CD4-positive, alpha-beta T cell treated with Interleukin-17A for 1 hour (primary cell): ENCODE data around the gene GAB1.

Experiments
- DNase-seq: peaks from one replicate; pipeline ENCODE4 v3.0.0-alpha.2; 2020

GAB1 gene

GRCh38 chr4:143359644-143360193 is 23.0 kb downstream of the GAB1 start:
- no peak for DNase-seq

- DNase-seq: no peak
These were observed 24.4 kb downstream of the GAB1 start for GRCh38 chr4:143360838-143361625.

- no peak for DNase-seq
These were observed 25.8 kb downstream of the GAB1 start for GRCh38 chr4:143362349-143363046.

GRCh38 chr4:143363332-143363731 is 26.7 kb downstream of the GAB1 start:
- DNase-seq: no peak

- no peak for DNase-seq
These were observed 27.4 kb downstream of the GAB1 start for GRCh38 chr4:143364063-143364462.

GRCh38 chr4:143367863-143368262 is 31.2 kb downstream of the GAB1 start:
- no peak for DNase-seq

- no peak for DNase-seq
These were observed 32.9 kb downstream of the GAB1 start for GRCh38 chr4:143369552-143369951.

GRCh38 chr4:143372093-143372915 is 35.6 kb downstream of the GAB1 start:
- DNase-seq: no peak

GRCh38 chr4:143374255-143374654 is 37.6 kb downstream of the GAB1 start:
- no peak for DNase-seq

- DNase-seq: no peak
These were observed 38.1 kb downstream of the GAB1 start for GRCh38 chr4:143374771-143375170.

GRCh38 chr4:143375326-143376073 is 38.8 kb downstream of the GAB1 start:
- no peak for DNase-seq

- DNase-seq: no peak
These were observed 41.0 kb downstream of the GAB1 start for GRCh38 chr4:143377611-143378099.

- no peak for DNase-seq
These were observed 44.0 kb downstream of the GAB1 start for GRCh38 chr4:143380629-143381028.

GRCh38 chr4:143381189-143382118 is 44.8 kb downstream of the GAB1 start:
- DNase-seq: no peak

- DNase-seq: no peak
These were observed 45.9 kb downstream of the GAB1 start for GRCh38 chr4:143382596-143382995.

GRCh38 chr4:143383005-143383574 is 46.4 kb downstream of the GAB1 start:
- DNase-seq: no peak

GRCh38 chr4:143384381-143384994 is 47.8 kb downstream of the GAB1 start:
- DNase-seq: no peak

GRCh38 chr4:143386812-143387211 is 50.1 kb downstream of the GAB1 start:
- DNase-seq: no peak

- DNase-seq: no peak
These were observed 53.0 kb downstream of the GAB1 start for GRCh38 chr4:143389579-143390195.

- no peak for DNase-seq
These were observed 54.1 kb downstream of the GAB1 start for GRCh38 chr4:143390764-143391163.
